HG02973 (cell line): Measurements from ENCODE around the gene DNER.

ENCODE experiments used
- ATAC-seq: cut with Tn5 transposase; IDR thresholded peaks from one replicate; pipeline ENCODE4 v1.9.1; 2021; ENCODE audit warnings: moderate library complexity; ENCODE audit not compliant: unreplicated experiment

The DNER gene

DNA sequence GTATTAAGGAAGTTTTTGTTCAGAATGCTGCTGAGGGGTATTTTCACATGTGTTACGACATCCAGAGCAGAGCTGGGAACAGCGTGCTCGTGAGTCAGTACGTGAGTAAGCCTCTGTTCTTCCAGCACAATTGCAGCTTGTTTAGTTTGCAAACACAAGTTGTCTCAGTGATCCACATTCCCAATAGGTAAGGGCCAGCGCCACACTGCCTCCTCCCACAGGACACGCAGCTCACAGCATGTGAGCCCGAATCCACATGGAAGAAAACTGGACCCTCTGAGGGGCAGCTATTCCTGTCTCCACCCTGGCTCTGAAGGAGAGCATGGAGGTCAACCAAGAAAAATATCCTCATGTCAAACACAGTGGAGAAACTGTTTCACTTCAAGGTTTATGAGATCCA, 269.3 kb downstream of the DNER start:
- ATAC-seq: no peak

DNA sequence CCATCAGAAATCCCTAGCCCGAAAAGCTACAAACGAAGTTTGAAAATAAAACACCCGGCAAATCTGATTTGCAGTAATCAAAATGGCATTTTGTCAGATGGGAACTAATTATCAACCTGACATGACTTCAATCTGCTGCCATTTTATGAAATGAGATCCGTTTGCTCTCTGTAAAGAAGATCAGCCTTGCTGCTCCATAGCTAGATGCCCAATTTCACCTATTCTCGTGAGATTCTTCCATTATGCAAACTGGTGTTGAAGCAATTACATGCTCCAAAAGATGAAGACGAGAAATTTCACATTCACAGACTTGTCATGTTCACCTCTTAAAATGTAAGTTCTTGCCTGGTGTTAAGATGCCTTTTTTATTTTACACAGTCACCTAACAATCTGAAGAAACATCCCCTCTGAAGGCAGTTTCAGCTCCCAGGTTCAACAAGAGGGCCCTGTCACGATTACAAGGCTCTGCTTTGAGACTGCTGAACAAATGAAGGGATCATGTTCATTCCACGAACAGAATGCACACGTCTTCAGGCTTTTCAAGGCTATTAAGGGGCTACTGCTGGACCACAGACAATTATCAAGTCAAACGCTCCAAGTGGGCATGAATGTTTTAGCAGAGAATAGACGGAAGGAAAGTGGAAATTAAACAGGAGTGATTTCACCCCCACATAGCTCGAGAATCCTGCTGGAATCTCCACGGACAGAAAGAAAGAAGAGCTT, 270.6 kb downstream of the DNER start:
- no peak for ATAC-seq

DNA sequence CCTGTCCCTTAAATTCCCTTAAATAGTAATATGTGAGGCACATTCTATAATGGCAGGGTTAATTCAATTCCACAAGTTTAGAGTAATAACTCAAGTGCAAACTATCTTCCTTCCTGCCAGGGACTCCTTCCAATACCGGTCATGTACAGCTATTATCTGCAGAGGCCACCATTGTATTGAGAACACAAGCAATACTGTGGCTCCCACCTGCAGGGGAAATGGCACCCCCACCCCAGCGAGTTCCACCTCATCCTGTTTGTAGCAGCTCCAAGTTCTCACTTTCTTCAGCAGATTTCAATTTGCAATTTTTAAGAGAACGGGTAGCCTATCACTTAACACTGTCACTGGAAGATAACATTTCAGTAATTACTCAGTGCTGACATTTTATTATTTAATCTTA, 271.2 kb downstream of the DNER start:
- ATAC-seq: no peak

DNA sequence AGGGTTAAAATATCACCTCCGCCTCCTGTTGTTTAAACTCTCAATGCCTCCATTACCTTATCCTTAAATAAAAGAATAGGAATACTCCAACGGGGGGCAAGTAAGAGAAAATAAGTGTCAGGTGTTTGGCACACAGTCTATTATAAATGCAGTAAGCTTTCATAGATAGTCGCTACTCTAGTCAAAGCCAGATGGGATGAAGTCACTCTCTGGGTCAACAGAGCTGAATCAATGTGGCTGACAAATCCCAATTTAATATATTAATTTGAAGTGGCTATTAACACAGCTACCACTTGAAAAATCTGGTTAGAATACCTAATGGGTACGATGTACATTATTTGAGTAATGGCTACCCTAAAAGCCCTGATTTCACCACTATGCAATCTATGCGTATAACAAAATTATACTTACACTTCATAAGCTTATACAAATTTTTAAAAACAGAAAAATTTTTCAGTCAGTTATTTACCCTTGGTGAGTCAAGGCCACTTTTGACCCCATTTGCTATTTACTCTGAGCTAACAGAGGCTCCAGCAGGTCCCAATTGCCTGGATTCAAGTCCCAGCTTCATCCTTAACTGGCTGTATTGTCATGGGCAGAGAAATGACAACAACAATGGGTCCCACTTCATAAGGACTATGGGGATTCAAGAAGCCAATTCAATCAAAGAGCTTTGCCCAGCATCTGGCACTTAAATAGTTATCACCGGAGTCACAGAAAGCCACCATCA, 275.8 kb downstream of the DNER start:
- ATAC-seq: no peak

DNA sequence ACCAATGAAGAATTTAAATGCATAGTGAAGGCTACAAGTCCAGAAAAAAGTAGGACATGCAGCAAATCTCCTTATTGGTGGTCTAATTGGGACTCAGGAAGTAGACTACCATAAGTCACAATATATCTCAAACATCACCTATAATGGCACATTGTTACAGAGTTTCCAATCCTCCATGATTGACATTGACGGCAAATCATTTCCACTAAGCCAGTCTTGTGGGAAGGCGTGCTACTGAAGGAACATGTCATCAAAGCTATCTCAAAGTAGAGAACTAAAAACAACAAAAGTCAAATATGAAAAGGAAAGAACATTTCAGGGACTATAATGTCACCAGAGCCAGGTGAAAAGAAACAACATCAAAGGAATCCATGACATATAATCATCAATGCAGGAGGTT, 276.9 kb downstream of the DNER start:
- ATAC-seq: no peak

DNA sequence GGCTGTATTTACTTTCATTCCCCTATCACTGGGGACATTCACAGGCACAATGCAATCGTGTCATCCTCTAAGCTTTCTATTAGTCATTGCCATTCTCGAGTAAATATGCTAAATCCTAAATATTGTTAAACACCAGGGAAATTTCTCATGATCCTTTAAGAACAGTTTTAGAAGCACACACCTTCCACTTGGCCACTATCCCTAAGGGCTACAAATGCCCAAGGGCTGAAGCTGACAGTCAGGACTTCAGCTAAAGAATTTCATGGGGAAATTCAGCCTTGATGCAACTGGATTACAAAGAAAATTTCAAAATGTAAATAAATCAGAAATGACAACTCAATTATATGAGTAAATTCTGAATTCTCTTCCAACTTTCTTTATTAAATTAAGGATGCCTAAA, 280.2 kb downstream of the DNER start:
- no peak for ATAC-seq

DNA sequence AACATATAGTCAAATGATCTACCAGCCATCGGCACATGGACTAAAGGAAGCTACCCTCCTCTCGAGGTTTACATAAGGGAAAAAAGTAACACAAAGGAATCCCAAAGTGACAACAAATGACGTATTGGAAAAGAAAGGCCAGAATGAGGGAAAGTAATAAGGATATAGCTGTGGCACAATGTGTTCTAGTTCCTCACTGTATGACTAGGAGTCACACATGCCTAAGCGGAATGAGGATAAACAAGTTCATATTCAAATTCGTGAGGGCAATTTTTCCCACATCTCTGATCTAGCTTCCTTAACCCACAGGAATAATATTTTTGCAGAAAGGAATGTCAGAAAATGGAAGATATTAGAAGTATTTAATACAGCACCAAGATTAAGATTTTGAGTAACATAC, 281.0 kb downstream of the DNER start:
- ATAC-seq: no peak

DNA sequence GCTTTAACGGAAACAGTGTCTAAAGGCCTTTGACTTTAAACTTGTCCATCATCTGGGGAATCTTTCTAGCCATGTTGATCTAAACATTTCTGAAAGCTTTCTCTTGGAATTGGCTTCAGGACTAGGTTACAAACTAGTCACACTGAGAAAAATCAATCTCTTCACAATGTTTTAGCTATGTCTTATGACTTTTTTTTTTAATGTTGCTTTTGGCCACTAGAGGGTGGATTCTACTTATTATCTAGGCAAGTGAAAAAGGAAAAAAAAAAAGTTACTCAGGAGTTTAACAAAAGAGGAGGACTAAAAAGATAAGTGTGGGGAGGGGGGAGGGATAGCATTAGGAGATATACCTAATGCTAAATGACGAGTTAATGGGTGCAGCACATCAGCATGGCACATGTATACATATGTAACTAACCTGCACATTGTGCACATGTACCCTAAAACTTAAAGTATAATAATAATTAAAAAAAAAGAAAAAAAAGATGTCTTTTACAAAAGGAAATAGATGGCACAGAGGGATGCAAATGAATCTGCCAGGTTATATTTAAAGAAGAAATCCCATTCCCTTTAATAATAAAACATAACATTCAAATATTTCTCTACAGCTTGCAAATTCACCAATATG, 282.9 kb downstream of the DNER start:
- ATAC-seq: no peak

DNA sequence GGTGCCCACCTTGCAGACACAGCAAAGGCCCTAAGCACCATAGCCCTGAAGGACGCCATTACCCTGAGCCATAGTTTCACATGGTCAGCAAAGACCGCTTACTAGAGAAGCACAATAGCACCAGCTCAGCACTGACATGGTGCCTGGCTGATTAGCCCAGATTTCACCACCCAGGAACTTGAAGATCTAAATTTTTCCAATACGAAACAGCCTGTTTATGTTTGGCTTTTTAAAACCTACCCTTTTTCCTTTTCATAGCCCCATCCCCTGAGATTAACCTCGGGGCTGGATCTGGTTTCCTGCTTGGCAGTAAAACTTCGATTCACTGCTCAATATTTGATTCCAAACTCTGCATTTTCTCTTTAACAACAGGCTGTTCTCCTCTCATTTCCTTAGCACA, 284.8 kb downstream of the DNER start:
- no peak for ATAC-seq

DNA sequence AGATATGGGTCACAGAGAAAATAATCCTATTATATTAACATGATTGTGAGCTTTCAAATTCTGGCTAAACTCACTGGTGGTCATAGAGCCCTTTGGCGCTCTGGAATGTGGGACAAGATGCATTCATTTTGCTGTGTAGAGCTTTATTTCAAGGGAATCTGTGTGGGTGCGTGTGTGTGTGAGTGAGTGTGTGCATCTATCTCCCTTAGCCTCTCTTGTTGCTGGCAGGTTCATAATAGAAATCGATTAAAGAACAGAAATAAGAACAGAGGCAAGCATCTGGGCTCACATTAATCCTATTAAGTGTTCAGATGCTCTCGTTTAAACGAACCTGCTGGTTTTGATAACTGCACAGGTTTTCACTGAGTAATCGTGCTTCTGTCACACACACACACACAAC, 287.9 kb downstream of the DNER start:
- no peak for ATAC-seq

DNA sequence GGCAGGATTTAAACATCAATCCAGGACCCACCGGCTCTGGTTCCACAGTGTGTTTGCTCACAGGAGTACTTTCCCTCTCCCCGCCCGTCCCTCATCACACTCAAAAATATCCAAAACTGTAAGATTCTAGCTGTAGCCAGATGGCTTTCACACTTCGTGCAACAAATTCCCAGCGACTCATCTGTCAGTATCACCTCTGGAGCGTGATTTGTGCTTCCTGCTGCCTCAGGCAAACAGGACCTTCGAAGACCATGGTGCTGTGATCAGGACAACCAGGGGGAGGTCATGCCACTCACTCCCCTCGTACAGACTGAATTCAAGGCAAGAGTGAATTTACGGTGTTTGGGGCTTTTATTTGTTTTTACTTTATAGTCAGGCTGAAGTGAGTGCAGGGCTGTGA, 288.8 kb downstream of the DNER start:
- no peak for ATAC-seq

DNA sequence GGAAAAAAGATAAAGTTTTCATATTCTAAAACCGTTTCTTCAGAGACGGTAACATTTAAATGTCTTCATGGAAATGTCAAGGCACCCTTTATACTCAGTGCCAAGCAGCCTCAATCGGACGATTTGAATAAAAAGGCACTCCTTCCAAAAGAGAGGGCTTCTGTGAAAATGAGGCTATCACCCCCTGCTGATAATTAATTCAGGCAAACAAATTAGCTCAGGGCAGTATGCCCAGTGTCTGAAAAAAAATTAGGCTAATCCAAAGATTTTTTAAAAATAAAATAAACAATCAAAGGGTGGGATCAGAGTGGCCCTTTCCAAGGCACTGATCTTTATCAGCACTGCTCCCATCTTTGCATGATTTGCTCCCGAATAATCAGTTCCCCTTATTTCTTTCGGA, 292.3 kb downstream of the DNER start:
- no peak for ATAC-seq

DNA sequence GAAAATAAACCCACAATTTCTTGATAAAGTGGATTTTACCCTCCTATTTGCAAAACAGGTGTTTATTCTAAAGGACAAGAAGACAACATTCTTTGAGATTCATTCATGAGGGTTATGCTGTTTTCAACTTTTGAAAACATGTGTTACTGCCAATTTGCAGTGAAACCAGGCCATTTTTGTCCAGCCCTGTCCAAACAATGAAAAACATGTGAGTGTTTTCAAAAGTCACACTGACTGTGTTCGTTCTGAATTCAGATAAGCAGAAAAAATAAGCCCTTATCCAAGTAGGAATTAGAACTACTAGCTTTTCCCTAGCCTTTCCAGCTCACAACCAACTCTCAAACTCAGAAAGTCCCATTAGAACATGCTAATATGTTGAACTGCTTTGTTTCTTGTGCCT, 295.2 kb downstream of the DNER start:
- ATAC-seq: no peak

DNA sequence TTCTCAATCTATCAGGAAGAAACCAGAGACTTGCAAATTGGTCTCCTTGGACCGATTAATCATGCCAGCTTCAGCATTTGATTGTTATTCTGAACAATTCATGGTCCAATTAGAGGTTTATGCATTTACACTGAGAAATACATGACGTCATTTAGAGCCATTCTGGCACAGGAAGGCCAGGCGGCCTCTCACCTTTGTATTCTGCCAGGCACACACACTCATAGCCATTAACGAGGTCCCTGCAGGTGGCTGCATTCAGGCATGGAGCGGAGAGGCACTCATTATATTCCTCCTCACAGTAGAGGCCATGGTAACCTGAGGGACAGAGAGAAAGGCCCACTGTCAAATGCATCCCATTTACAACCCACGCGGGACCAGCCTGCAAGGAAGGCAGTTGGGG, 296.4 kb downstream of the DNER start:
- ATAC-seq: no peak

DNA sequence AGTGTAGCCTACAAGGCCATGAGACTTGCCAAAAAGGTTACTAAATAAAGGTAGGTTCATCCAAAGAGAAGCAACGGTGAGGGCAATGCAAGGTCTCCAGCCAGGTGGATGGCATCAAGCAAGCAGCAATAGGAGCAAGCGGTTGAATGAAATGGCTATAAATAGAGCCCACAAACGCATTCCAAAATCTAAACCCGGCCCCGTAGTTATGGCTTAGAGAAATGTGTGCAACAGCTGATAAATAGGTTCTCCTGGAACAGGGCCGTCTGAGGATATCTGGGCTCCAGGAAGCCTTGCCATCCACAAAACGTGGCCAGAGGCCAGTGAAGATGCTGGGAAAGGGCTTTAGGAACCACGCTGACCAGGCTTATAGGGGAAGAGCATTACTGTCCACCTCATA, 297.2 kb downstream of the DNER start:
- no peak for ATAC-seq

DNA sequence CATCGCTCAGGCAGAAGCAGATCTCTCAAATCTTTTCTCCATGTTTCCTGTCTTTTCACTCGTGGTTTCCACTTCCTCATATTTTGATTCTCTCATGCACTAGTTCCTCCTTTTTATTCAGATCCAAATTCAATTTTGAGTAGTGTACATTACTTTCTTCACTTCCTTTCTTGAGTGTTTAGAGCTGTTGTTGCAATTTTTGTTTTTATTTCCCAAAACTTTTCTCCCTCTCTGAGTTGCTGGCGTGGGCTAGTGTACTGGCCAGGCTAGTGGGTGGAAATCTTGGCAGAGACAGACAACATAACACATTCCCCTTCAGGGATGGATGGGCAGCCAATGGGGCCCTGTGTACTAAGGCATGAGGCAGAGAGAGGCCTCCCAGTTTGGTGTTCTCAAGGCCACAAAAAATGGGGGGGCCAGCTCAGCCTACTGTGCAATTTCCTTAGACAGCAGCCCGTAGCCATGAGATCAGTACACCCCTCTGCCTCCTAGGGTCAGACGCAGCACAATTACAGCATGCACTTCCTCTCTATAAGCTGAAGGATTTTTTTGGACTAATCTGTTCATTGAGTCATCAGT, 298.1 kb downstream of the DNER start:
- ATAC-seq: no peak

DNA sequence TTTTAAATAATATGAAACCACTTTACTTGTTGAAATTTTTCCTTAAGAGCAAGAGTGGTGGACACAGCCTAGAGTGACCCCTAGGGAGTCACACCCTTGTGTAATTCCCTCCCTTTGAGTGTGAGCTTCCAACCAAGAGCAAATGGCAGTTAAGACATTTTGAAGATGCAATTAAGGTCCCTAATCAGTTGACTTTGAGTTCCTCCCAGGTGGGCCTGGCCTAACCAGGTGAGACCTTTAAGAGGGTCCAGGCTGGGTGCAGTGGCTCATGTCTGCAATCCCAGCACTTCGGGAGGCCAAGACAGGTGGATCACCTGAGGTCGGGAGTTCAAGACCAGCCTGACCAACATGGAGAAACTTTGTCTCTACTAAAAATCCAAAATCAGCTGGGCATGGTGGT, 299.7 kb downstream of the DNER start:
- no peak for ATAC-seq

DNA sequence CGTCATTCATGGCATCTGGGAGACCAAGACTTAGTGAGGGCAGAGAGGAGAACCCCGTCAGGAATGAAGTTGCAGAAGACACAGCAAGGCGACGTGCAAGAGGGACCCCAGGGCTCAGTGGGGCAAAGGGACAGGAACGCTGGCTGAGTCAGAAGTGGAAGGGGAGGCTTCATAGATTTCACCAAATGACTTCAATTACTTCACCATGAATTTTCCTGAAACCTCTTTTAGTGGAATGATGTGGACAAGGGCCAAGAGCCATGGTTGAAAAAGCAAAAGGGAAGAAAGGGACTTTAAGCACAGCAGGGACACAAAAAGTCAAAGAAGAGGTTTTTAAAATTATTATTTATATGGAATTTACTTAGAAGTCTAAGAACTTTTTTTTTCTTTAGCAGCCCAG, 301.7 kb downstream of the DNER start:
- ATAC-seq: no peak

DNA sequence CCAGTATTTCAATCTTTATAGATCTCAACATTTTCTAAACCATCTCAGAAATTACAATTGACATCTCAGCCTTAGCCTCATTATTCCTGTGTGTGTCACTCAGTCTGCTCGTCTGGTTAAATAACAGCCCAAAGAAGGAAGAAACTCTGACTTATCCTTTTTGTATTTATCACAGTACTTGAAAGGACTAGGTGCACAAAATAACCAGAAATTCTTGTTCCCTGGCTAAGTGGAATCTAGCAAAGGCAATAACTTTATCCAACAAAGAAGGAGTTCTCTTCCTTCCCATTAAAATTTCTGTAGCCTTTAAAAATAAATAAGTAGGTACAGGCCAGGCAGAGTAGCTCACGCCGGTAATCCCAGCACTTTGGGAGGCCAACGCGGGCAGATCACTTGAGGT, 303.4 kb downstream of the DNER start:
- no peak for ATAC-seq

DNA sequence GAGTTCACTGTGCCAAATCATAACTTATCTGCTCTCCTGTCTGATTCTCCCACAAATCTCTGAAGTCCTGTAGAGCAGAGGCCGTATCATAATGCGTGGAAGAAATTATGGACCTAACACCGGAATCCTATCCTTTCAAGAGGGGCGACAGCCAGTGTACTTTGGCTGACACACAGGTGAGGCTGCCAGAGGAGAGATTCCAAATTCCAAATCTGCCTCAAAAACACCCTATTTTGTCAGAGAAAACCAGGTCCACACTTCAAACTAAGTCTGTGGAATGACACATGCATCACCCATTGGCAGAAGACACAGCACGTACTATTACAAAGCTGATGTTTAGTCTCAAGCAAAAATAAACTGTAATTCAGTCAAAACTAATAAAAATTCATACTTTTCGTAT, 304.1 kb downstream of the DNER start:
- no peak for ATAC-seq

DNA sequence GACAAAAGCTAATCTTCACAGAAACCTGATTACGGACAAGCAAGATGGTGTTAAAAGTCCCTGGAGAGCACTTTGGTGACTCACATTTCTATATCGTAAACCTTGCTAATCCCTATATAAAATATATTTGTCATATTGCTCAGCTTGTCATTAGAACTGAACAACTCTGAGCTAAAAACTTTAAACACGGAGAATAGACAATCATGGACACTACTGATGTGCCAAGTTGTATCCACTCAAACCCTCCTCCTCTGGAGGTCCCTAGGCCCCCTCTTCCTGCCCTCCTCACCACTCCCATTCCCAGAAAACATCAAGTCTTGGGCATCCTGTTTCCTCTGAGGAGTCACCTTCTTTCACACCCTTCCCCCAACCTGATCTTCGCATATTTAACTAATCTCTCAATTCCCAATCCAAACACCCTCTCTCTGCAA, 304.6 kb downstream of the DNER start:
- ATAC-seq: no peak

DNA sequence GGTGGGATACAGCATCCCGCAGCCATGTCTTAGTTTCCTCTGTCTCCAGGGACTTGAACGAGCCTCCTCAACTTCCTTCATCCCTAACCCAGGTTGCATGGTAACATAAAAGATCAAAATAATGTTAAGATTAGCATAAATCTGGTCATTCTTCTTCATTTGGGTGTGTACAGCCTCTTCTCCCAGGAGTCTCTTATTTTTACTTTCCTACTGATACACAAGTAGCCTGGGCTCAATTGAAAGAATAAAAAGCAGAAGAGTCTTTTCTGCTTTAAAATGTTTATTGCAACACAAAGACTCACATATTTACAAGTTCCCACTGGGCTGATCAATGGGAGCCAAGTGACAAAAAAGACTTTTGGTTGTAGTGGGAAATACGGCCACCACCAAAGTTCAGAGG, 305.4 kb downstream of the DNER start:
- no peak for ATAC-seq
